HG03520 (cell line): Measurements from ENCODE around the gene PRKCA.

ENCODE experiments used
- ATAC-seq: cut with Tn5 transposase; IDR thresholded peaks from one replicate; pipeline ENCODE4 v1.9.1; 2021; ENCODE audit warnings: mild to moderate bottlenecking, moderate library complexity; ENCODE audit not compliant: unreplicated experiment

Gene PRKCA

GRCh38 chr17:66506641-66507040, 204.2 kb downstream of the PRKCA start:
- ATAC-seq, result no peak

GRCh38 chr17:66507103-66507923, 204.9 kb downstream of the PRKCA start:
- ATAC-seq, result no peak

- ATAC-seq, result no peak
Observed at GRCh38 chr17:66507982-66508760, 205.8 kb downstream of the PRKCA start.

- ATAC-seq, result no peak
Observed at GRCh38 chr17:66508896-66509844, 206.8 kb downstream of the PRKCA start.

GRCh38 chr17:66509926-66510325, 207.5 kb downstream of the PRKCA start:
- no peak for ATAC-seq

- ATAC-seq, result no peak
Observed at GRCh38 chr17:66511135-66511534, 208.7 kb downstream of the PRKCA start.

GRCh38 chr17:66514227-66514806, 211.9 kb downstream of the PRKCA start:
- no peak for ATAC-seq

GRCh38 chr17:66515974-66516373, 213.6 kb downstream of the PRKCA start:
- no peak for ATAC-seq

- no peak for ATAC-seq
Observed at GRCh38 chr17:66517336-66518009, 215.1 kb downstream of the PRKCA start.

- no peak for ATAC-seq
Observed at GRCh38 chr17:66518108-66518507, 215.7 kb downstream of the PRKCA start.

GRCh38 chr17:66518677-66519076, 216.3 kb downstream of the PRKCA start:
- no peak for ATAC-seq

- no peak for ATAC-seq
Observed at GRCh38 chr17:66519154-66519553, 216.7 kb downstream of the PRKCA start.

GRCh38 chr17:66520999-66521398, 218.6 kb downstream of the PRKCA start:
- ATAC-seq, result no peak

GRCh38 chr17:66522591-66523272, 220.3 kb downstream of the PRKCA start:
- ATAC-seq, result no peak

- no peak for ATAC-seq
Observed at GRCh38 chr17:66523378-66524200, 221.2 kb downstream of the PRKCA start.

GRCh38 chr17:66524877-66525276, 222.5 kb downstream of the PRKCA start:
- ATAC-seq, result no peak

GRCh38 chr17:66525338-66525737, 222.9 kb downstream of the PRKCA start:
- ATAC-seq, result no peak

GRCh38 chr17:66526827-66527226, 224.4 kb downstream of the PRKCA start:
- no peak for ATAC-seq

- no peak for ATAC-seq
Observed at GRCh38 chr17:66527335-66527734, 224.9 kb downstream of the PRKCA start.
